Calu3 (cell line): Measurements from ENCODE around the gene AK4. TPM values are rescaled to one million over a fixed set of nuclear protein-coding genes. Genes with fewer than 3 reads are reported as not detected.

Experiments
- BruUV-seq: library from RNA; stranded (reverse); fragments of 400-500 nt; replicated peaks from 2 replicates; lab custom pipeline; 2021; lab: Mats Ljungman, UMichigan
- CTCF ChIA-PET: fragments of 300-600 bp; sonication (Branson Sonifier 250); formaldehyde crosslinking; loops from one replicate; lab custom pipeline; 2022; ENCODE audit warnings: antibody characterized with exemption; lab: Charles Lee
- DNase-seq: peaks from one replicate; pipeline ENCODE4 v3.0.0; 2022
- H3K27ac Mint-ChIP-seq: one replicate; pipeline ENCODE4 v1.8.0; 2022; ENCODE audit warnings: mixed read lengths; ENCODE audit not compliant: unreplicated experiment
- H3K27me3 Mint-ChIP-seq: one replicate; pipeline ENCODE4 v1.8.0; 2022; ENCODE audit warnings: mixed read lengths; ENCODE audit not compliant: unreplicated experiment
- H3K36me3 Mint-ChIP-seq: one replicate; pipeline ENCODE4 v1.8.0; 2022; ENCODE audit warnings: mild to moderate bottlenecking, moderate library complexity, mixed read lengths; ENCODE audit not compliant: insufficient read depth, unreplicated experiment
- H3K4me1 Mint-ChIP-seq: one replicate; pipeline ENCODE4 v1.8.0; 2022; ENCODE audit warnings: mild to moderate bottlenecking, low read depth, mixed read lengths; ENCODE audit not compliant: unreplicated experiment
- H3K4me3 Mint-ChIP-seq: one replicate; pipeline ENCODE4 v1.8.0; 2022; ENCODE audit warnings: mild to moderate bottlenecking, low read depth, moderate library complexity, mixed read lengths; ENCODE audit not compliant: unreplicated experiment
- H3K9me3 Mint-ChIP-seq: one replicate; pipeline ENCODE4 v1.8.0; 2022; ENCODE audit warnings: low read depth, mixed read lengths; ENCODE audit not compliant: unreplicated experiment
- CTCF ChIP-seq: fragments of 200-600 bp; IDR thresholded peaks from one replicate; pipeline ENCODE4 v1.8.0; 2022; ENCODE audit warnings: antibody characterized with exemption; ENCODE audit not compliant: unreplicated experiment
- intact Hi-C: fragments of 100-400 bp; cut with micrococcal nuclease; formaldehyde crosslinking; loops from one replicate; pipeline ENCODE4 v1.10.0; 2022; ENCODE audit not compliant: unreplicated experiment
- total RNA-seq: library from RNA; stranded (reverse); gene quantifications from 2 replicates; pipeline ENCODE4 v1.2.3, GENCODE V29; 2022

The AK4 gene
- total RNA-seq, 1 experiment from 2014 or later: 49.9 TPM

GRCh38 chr1:65196926-65197325 lies 48.9 kb downstream of the AK4 start:
- Mint-ChIP-seq H3K4me1 (peaks cover 9% of the 10 kb centered on the region), H3K9me3 (no peaks in the 10 kb centered on the region), H3K4me3 (no peak overlapping the region), H3K27ac (no peak overlapping the region), H3K36me3 (no peaks in the 10 kb centered on the region), H3K27me3 (no peaks in the 10 kb centered on the region)
- no TSS peak for BruUV-seq
- CTCF ChIA-PET: no interaction called here
- no peak for DNase-seq
- no peak for TF ChIP-seq CTCF
- intact Hi-C loops: no loop called here

- CTCF ChIA-PET: interaction anchor here (0.5 to 1.0 kb wide), 2 partner anchors 49 to 135 kb away, joined by 3 to 5 read pairs; no protein-coding TSS in a partner anchor
- no peak for DNase-seq
- no peak overlapping the region for H3K4me3 Mint-ChIP-seq
- no peak for TF ChIP-seq CTCF
- peaks cover 10% of the 10 kb centered on the region for H3K4me1 Mint-ChIP-seq
- H3K27me3 Mint-ChIP-seq: no peaks in the 10 kb centered on the region
- no peaks in the 10 kb centered on the region for H3K9me3 Mint-ChIP-seq
- intact Hi-C loops: no loop called here
- no TSS peak for BruUV-seq
- H3K36me3 Mint-ChIP-seq: no peaks in the 10 kb centered on the region
- H3K27ac Mint-ChIP-seq: no peak overlapping the region
Observed at GRCh38 chr1:65197636-65198035, 49.6 kb downstream of the AK4 start.

GRCh38 chr1:65198096-65198495 lies 50.1 kb downstream of the AK4 start:
- CTCF ChIA-PET: interaction anchor here (0.5 to 1.0 kb wide), 2 partner anchors 49 to 136 kb away, joined by 3 to 5 read pairs; no protein-coding TSS in a partner anchor
- no peaks in the 10 kb centered on the region for H3K9me3 Mint-ChIP-seq
- H3K27ac Mint-ChIP-seq: no peak overlapping the region
- no peaks in the 10 kb centered on the region for H3K27me3 Mint-ChIP-seq
- peaks cover 10% of the 10 kb centered on the region for H3K4me1 Mint-ChIP-seq
- no peak overlapping the region for H3K4me3 Mint-ChIP-seq
- intact Hi-C loops: no loop called here
- no peak for TF ChIP-seq CTCF
- DNase-seq: no peak
- H3K36me3 Mint-ChIP-seq: no peaks in the 10 kb centered on the region
- BruUV-seq: no TSS peak

GRCh38 chr1:65200411-65200810 lies 52.4 kb downstream of the AK4 start:
- H3K9me3 Mint-ChIP-seq: no peaks in the 10 kb centered on the region
- H3K36me3 Mint-ChIP-seq: no peaks in the 10 kb centered on the region
- no TSS peak for BruUV-seq
- no peaks in the 10 kb centered on the region for H3K27me3 Mint-ChIP-seq
- DNase-seq: no peak
- TF ChIP-seq CTCF: no peak
- H3K27ac Mint-ChIP-seq: no peak overlapping the region
- CTCF ChIA-PET: no interaction called here
- no peak overlapping the region for H3K4me3 Mint-ChIP-seq
- intact Hi-C loops: no loop called here
- H3K4me1 Mint-ChIP-seq: peaks cover 10% of the 10 kb centered on the region
